HEK293 (cell line): ENCODE data around the gene LRRC7.

Experiments used
- CTCF ChIP-seq: fragments of 450-650 bp; formaldehyde crosslinking; IDR thresholded peaks from 2 replicates; pipeline ENCODE4 v1.5.1; 2016; ENCODE audit warnings: missing biosample characterization, missing genetic modification characterization
- GLI4 ChIP-seq: fragments of 450-650 bp; formaldehyde crosslinking; IDR thresholded peaks from 2 replicates; pipeline ENCODE4 v1.5.1; 2016; ENCODE audit warnings: missing biosample characterization, missing genetic modification characterization
- OSR2 ChIP-seq: fragments of 450-650 bp; formaldehyde crosslinking; IDR thresholded peaks from 2 replicates; pipeline ENCODE4 v1.5.1; 2016; ENCODE audit warnings: missing biosample characterization, missing genetic modification characterization
- SCRT1 ChIP-seq: fragments of 450-650 bp; formaldehyde crosslinking; IDR thresholded peaks from 2 replicates; pipeline ENCODE4 v1.5.1; 2016; ENCODE audit warnings: missing biosample characterization, missing genetic modification characterization, borderline replicate concordance
- ZBTB1 ChIP-seq: fragments of 450-650 bp; formaldehyde crosslinking; IDR thresholded peaks from 2 replicates; pipeline ENCODE4 v1.5.1; 2016; ENCODE audit warnings: missing biosample characterization, missing genetic modification characterization
- ZNF146 ChIP-seq: fragments of 450-650 bp; formaldehyde crosslinking; IDR thresholded peaks from 2 replicates; pipeline ENCODE4 v1.5.1; 2016; ENCODE audit warnings: missing biosample characterization, missing genetic modification characterization
- ZNF510 ChIP-seq: fragments of 450-650 bp; formaldehyde crosslinking; IDR thresholded peaks from 2 replicates; pipeline ENCODE4 v1.5.1; 2018; ENCODE audit warnings: mild to moderate bottlenecking, missing genetic modification characterization, missing biosample characterization; ENCODE audit not compliant: insufficient replicate concordance
- ZNF548 ChIP-seq: fragments of 450-650 bp; formaldehyde crosslinking; IDR thresholded peaks from 2 replicates; pipeline ENCODE4 v1.5.1; 2016; ENCODE audit warnings: missing biosample characterization, missing genetic modification characterization
- ZNF561 ChIP-seq: fragments of 450-650 bp; IDR thresholded peaks from 2 replicates; pipeline ENCODE4 v1.5.1; 2018; ENCODE audit warnings: missing biosample characterization, missing genetic modification characterization, borderline replicate concordance
- ZSCAN16 ChIP-seq: fragments of 450-650 bp; formaldehyde crosslinking; IDR thresholded peaks from 2 replicates; pipeline ENCODE4 v1.5.1; 2016; ENCODE audit warnings: missing biosample characterization, missing genetic modification characterization

- TF ChIP-seq ZNF146 (tag by site-specific recombination) (no peak), CTCF (tag by site-specific recombination) (no peak), ZNF561 (tag by site-specific recombination) (no peak), ZBTB1 (no peak), ZNF548 (no peak), ZSCAN16 (no peak), ZNF510 (no peak), OSR2 (tag by site-specific recombination) (no peak), SCRT1 (no peak), GLI4 (tag by site-specific recombination) (no peak)
These were observed 139.4 kb downstream of the LRRC7 start for GRCh38 chr1:69707103-69707502.
